ENCODE data around the gene IGSF8. TPM values are rescaled to one million over a fixed set of nuclear protein-coding genes. Genes with fewer than 3 reads are reported as not detected.

IGSF8 gene
- polyA plus RNA-seq, 2 of the 4 experiments (the other 2 are of a cell fraction), result 7.3 to 7.8 TPM

GRCh38 chr1:160129046-160129445, 30.6 kb upstream of the IGSF8 start:
- DNase-seq (ENCODE audit: low read depth in 1 of 2, low spot score in 1 of 2) (no peak), ATAC-seq (no peak), FAIRE-seq (no peak)
- Histone ChIP-seq H3K9me3 (no peaks in the 10 kb centered on the region), H3K4me2 (no peak overlapping the region), H3K4me1 (peaks cover 56% of the 10 kb centered on the region), H3K27ac (peak overlapping the region; percentile 60 to 85; a peak in 5 of 6 replicates), H3K4me3 (no peak overlapping the region)
- TF ChIP-seq TP53 (CRISPR knock-in tag; IDR thresholded peaks at IDR 0.05), result no peak
- 88% methylated on average over 5 of the region's 5 CpGs for WGBS (ENCODE audit: missing lambda C conversion rate)
- ChIA-PET POLR2A (no interaction called here), CTCF (interaction anchor here (0.7 to 23.7 kb wide), 3 partner anchors 23 to 64 kb away, joined by 3 to 222 read pairs (median 6); no protein-coding TSS in a partner anchor)

GRCh38 chr1:160128636-160129035, 30.2 kb upstream of the IGSF8 start:
- Histone ChIP-seq H3K9me3 (no peaks in the 10 kb centered on the region), H3K4me2 (peak overlapping the region; percentile 49; the same call in 1 of the 3 replicates), H3K4me3 (no peak overlapping the region), H3K27ac (peak overlapping the region; percentile 60 to 85; a peak in 5 of 6 replicates), H3K4me1 (peaks cover 60% of the 10 kb centered on the region)
- WGBS (ENCODE audit: missing lambda C conversion rate), result 91% methylated on average over 18 of the region's 18 CpGs
- DNase-seq (ENCODE audit: low read depth in 1 of 2, low spot score in 1 of 2), result no peak
- no peak for ATAC-seq
- CTCF ChIA-PET, result interaction anchor here (1.3 to 23.7 kb wide), 2 partner anchors 23 to 65 kb away, joined by 4 to 222 read pairs; no protein-coding TSS in a partner anchor
- POLR2A ChIA-PET, result no interaction called here
- no peak for FAIRE-seq
- no peak for TF ChIP-seq REST (IDR thresholded peaks at IDR 0.05)
- TF ChIP-seq NPAS2 (CRISPR knock-in tag; IDR thresholded peaks at IDR 0.05; ENCODE audit: borderline replicate concordance), result no peak
- no peak for TF ChIP-seq KDM1A (IDR thresholded peaks at IDR 0.05; ENCODE audit: low read depth)
- no peak for TF ChIP-seq HEYL (CRISPR knock-in tag; IDR thresholded peaks at IDR 0.05)
- TF ChIP-seq PBX3 (IDR thresholded peaks at IDR 0.05), result no peak
- no peak for TF ChIP-seq JUN (IDR thresholded peaks at IDR 0.05)
- no peak for TF ChIP-seq TP53 (CRISPR knock-in tag; IDR thresholded peaks at IDR 0.05)
- TF ChIP-seq FOSB (CRISPR knock-in tag; IDR thresholded peaks at IDR 0.05), result no peak
- TF ChIP-seq ZNF302 (CRISPR knock-in tag; IDR thresholded peaks at IDR 0.05), result no peak
- no peak for TF ChIP-seq HDAC2 (IDR thresholded peaks at IDR 0.05)
- no peak for TF ChIP-seq CBX8 (IDR thresholded peaks at IDR 0.05)
- TF ChIP-seq MAX (IDR thresholded peaks at IDR 0.05), result no peak
- TF ChIP-seq BCL3 (IDR thresholded peaks at IDR 0.05), result no peak

- Histone ChIP-seq H3K27ac (peak overlapping the region; percentile 60 to 85; a peak in 5 of 6 replicates), H3K4me2 (peak overlapping the region; percentile 49), H3K4me3 (no peak overlapping the region), H3K4me1 (peaks cover 63% of the 10 kb centered on the region), H3K9me3 (no peaks in the 10 kb centered on the region)
- peak; percentile 35 to 49; a peak in 3 of 6 replicates for ATAC-seq
- no peak for TF ChIP-seq FOXS1 (CRISPR knock-in tag; IDR thresholded peaks at IDR 0.05)
- TF ChIP-seq ZNF302 (CRISPR knock-in tag; IDR thresholded peaks at IDR 0.05), result no peak
- no peak for TF ChIP-seq BHLHE40 (IDR thresholded peaks at IDR 0.05; ENCODE audit: low read depth, low read length)
- TF ChIP-seq FOSL2 (IDR thresholded peaks at IDR 0.05), result no peak
- peak; percentile 39; the same call in 1 of the 2 replicates for TF ChIP-seq FOSL2 (CRISPR knock-in tag; IDR thresholded peaks at IDR 0.05)
- TF ChIP-seq FOSB (CRISPR knock-in tag; IDR thresholded peaks at IDR 0.05), result no peak
- TF ChIP-seq E2F6 (IDR thresholded peaks at IDR 0.05; ENCODE audit: borderline replicate concordance, low read depth), result no peak
- WGBS (ENCODE audit: missing lambda C conversion rate), result 48% methylated on average over 7 of the region's 7 CpGs
- CTCF ChIA-PET, result interaction anchor here (0.6 to 23.7 kb wide), 3 partner anchors 22 to 164 kb away, joined by 3 to 222 read pairs (median 4); no protein-coding TSS in a partner anchor
- no peak for FAIRE-seq
- DNase-seq (ENCODE audit: low read depth in 1 of 2, low spot score in 1 of 2), result peak; percentile 41 to 43
- POLR2A ChIA-PET, result no interaction called here
These were observed 29.6 kb upstream of the IGSF8 start for GRCh38 chr1:160127865-160128523.

Data from A549 (cell line).